ENCODE results near the gene SETDB1. TPM values are rescaled to one million over a fixed set of nuclear protein-coding genes. Genes with fewer than 3 reads are reported as not detected.

Gene SETDB1
- total RNA-seq, 2 donors from 2014 or later, result 26.3 to 63.8 TPM

DNA sequence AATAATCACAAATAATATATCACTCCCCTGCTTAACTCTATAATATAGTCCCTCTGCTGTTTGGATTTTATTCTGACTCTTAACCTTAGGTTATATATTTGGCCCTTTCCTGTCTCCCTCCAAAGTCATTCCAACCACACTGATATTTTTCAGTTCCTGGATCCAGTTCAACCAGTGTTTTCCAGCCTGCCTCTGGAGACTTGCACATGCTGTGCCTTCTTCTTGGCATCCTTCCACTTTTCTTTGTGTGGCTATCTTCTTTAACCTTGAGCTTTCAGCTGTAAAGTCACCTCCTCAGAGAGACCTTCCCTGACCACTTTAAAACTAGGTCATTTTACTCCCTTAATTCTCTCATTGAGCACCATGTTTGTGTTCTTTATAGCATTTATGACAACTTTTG, 29.1 kb downstream of the SETDB1 start:
- Histone ChIP-seq H3K27ac (no peak overlapping the region), H3K36me3 (peaks cover 0 to 7% of the 10 kb centered on the region in 2 donors), H3K4me1 (replicated peaks) (no peaks in the 10 kb centered on the region), H3K4me3 (no peak overlapping the region), H3K9me3 (no peaks in the 10 kb centered on the region), H3K27me3 (replicated peaks; ENCODE audit: insufficient read depth) (no peaks in the 10 kb centered on the region)
- no peak for DNase-seq (ENCODE audit: low spot score)
- intact Hi-C loops (cut with DNase I), result no loop called here
- no peak for TF ChIP-seq POLR2AphosphoS5 (IDR thresholded peaks at IDR 0.05)
- TF ChIP-seq CTCF (IDR thresholded peaks at IDR 0.05), result no peak
- TF ChIP-seq POLR2A (IDR thresholded peaks at IDR 0.05), result no peak

DNA sequence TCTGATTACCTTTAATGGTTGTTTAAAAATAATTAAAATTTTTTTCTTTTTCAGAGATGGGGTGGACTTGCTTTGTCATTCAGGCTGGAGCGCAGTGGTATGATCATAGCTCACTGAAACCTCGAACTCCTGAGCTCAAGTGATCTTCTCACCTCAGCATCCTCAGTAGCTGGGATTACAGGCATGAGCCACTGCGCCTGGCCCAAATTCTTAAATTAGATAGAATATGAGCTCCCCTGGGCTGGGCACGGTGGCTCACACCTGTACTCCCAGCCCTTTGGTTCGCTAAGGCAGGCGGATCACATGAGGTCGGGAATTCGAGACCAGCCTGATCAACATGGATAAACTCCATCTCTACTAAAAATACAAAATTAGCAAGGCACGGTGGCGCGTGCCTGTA, 31.5 kb downstream of the SETDB1 start:
- intact Hi-C loops (cut with DNase I), result no loop called here
- Histone ChIP-seq H3K4me3 (no peak overlapping the region), H3K4me1 (replicated peaks) (no peaks in the 10 kb centered on the region), H3K36me3 (peaks cover 0 to 5% of the 10 kb centered on the region in 2 donors), H3K9me3 (no peaks in the 10 kb centered on the region), H3K27ac (no peak overlapping the region), H3K27me3 (replicated peaks; ENCODE audit: insufficient read depth) (no peaks in the 10 kb centered on the region)
- DNase-seq (ENCODE audit: low spot score), result no peak
- WGBS, result 97% methylated on average over 11 of the region's 11 CpGs
- TF ChIP-seq POLR2A (IDR thresholded peaks at IDR 0.05), result no peak
- TF ChIP-seq POLR2AphosphoS5 (IDR thresholded peaks at IDR 0.05), result no peak
- TF ChIP-seq CTCF (IDR thresholded peaks at IDR 0.05), result no peak

DNA sequence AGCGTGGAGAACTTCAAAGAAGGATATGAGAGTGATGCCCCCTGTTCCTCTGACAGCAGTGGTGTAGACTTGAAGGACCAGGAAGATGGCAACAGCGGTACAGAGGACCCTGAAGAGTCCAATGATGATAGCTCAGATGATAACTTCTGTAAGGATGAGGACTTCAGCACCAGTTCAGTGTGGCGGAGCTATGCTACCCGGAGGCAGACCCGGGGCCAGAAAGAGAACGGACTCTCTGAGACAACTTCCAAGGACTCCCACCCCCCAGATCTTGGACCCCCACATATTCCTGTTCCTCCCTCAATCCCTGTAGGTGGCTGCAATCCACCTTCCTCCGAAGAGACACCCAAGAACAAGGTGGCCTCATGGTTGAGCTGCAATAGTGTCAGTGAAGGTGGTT, 34.5 kb downstream of the SETDB1 start:
- WGBS, result 93% methylated on average over 7 of the region's 7 CpGs
- no peaks in the 10 kb centered on the region for H3K4me1 ChIP-seq (replicated peaks)
- TF ChIP-seq POLR2A (IDR thresholded peaks at IDR 0.05) (no peak), CTCF (IDR thresholded peaks at IDR 0.05) (no peak), POLR2AphosphoS5 (IDR thresholded peaks at IDR 0.05) (no peak)
- intact Hi-C loops (cut with DNase I), result no loop called here
- H3K27me3 ChIP-seq (replicated peaks; ENCODE audit: insufficient read depth), result no peaks in the 10 kb centered on the region
- H3K36me3 ChIP-seq, result peaks cover 1 to 12% of the 10 kb centered on the region in 2 donors
- no peak overlapping the region for H3K4me3 ChIP-seq
- no peaks in the 10 kb centered on the region for H3K9me3 ChIP-seq
- no peak overlapping the region for H3K27ac ChIP-seq
- no peak for DNase-seq (ENCODE audit: low spot score)

DNA sequence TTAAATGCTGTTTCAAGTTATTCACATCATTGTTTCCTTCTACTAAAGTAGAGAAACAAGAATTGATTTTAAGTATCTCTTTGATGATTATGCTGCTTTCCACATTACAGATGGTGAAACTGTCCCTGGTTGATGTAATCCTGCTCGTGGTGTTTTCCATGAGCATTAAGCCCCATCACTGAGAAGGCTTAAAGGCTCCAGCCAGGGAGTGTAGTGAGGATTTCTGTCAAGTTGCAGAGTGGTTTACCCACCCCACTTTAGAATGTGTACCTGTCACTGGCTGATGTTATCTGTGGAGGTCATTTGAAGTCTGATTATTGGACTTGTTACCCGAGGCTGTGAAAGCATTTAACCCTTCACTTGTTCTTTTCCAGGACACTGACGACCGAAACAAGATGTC, 35.6 kb downstream of the SETDB1 start:
- no peak for TF ChIP-seq POLR2A (IDR thresholded peaks at IDR 0.05)
- TF ChIP-seq POLR2AphosphoS5 (IDR thresholded peaks at IDR 0.05), result no peak
- TF ChIP-seq CTCF (IDR thresholded peaks at IDR 0.05), result no peak
- WGBS, result 58% methylated on average over 4 of the region's 4 CpGs
- Histone ChIP-seq H3K4me3 (no peak overlapping the region), H3K9me3 (no peaks in the 10 kb centered on the region), H3K36me3 (peaks cover 13 to 24% of the 10 kb centered on the region in 2 donors), H3K27me3 (replicated peaks; ENCODE audit: insufficient read depth) (no peaks in the 10 kb centered on the region), H3K4me1 (replicated peaks) (no peaks in the 10 kb centered on the region), H3K27ac (no peak overlapping the region)
- intact Hi-C loops (cut with DNase I), result no loop called here
- no peak for DNase-seq (ENCODE audit: low spot score)

DNA sequence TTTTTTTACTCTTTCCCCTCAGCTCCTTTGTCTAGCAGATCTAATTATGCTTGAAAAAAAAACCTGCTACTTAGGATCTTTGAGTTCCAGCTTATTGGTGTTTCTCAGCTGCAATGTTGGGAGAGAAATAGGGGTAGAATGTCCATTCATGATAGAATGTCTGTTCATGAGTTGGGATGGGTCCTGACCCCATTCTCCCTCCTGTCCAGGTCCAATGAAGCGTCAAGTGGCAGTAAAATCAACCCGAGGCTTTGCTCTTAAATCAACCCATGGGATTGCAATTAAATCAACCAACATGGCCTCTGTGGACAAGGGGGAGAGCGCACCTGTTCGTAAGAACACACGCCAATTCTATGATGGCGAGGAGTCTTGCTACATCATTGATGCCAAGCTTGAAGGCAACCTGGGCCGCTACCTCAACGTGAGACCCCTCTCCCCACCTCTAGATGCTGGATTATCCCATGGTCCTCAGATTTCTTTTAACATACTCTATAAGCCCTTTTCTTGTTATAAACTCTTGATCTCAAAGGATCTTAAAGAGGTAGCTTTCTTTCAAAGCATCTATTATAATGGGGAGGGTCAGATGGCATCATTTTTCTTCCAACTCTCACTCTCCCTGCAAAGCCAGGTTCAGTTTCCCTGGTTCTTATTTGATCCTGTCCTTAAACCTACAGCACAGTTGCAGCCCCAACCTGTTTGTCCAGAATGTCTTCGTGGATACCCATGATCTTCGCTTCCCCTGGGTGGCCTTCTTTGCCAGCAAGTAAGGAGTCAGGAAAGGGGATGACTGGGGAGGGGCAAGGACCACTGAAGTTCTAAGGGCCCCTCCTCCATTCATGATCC, 37.4 kb downstream of the SETDB1 start:
- no peak for DNase-seq (ENCODE audit: low spot score)
- Histone ChIP-seq H3K4me1 (replicated peaks) (no peaks in the 10 kb centered on the region), H3K36me3 (peaks cover 18 to 40% of the 10 kb centered on the region in 2 donors), H3K27ac (no peak overlapping the region), H3K27me3 (replicated peaks; ENCODE audit: insufficient read depth) (no peaks in the 10 kb centered on the region), H3K9me3 (no peaks in the 10 kb centered on the region), H3K4me3 (no peak overlapping the region)
- 82% methylated on average over 10 of the region's 10 CpGs for WGBS
- TF ChIP-seq CTCF (IDR thresholded peaks at IDR 0.05), result no peak
- no peak for TF ChIP-seq POLR2A (IDR thresholded peaks at IDR 0.05)
- no peak for TF ChIP-seq POLR2AphosphoS5 (IDR thresholded peaks at IDR 0.05)
- intact Hi-C loops (cut with DNase I), result no loop called here

All from prostate gland (tissue), 2 donors.